Large intestine (tissue), 3 donors: ENCODE measurements around the gene KCNH2. TPM values are rescaled to one million over a fixed set of nuclear protein-coding genes. Genes with fewer than 3 reads are reported as not detected.
A peak's percentile ranks its signal among the peaks of the same experiment; 100 is the strongest.

Experiments used
- DNase-seq, 2 donors: peaks; one replicate each; pipeline versions ENCODE4 v3.0.0 to v3.0.0-alpha.2; 2013
- H3K27ac ChIP-seq: one replicate; pipeline ENCODE4 v1.5.1; 2013; ENCODE audit warnings: low read length
- H3K27me3 ChIP-seq: 2 replicates; pipeline ENCODE4 v1.6.1; 2013; ENCODE audit warnings: low read length; ENCODE audit not compliant: control insufficient read depth, insufficient read depth
- H3K36me3 ChIP-seq: 2 replicates; pipeline ENCODE4 v1.6.1; 2013; ENCODE audit warnings: low read length; ENCODE audit not compliant: control insufficient read depth, insufficient read depth
- H3K4me1 ChIP-seq: one replicate; pipeline ENCODE4 v1.6.1; 2013; ENCODE audit warnings: low read length; ENCODE audit not compliant: control insufficient read depth, insufficient read depth
- H3K4me3 ChIP-seq: one replicate; pipeline ENCODE4 v1.5.1; 2013; ENCODE audit warnings: low read length
- H3K9me3 ChIP-seq: one replicate; pipeline ENCODE4 v1.6.1; 2013; ENCODE audit warnings: mild to moderate bottlenecking, low read depth, low read length, moderate library complexity; ENCODE audit not compliant: control insufficient read depth
- WGBS: methylation state at CpG from one replicate; pipeline ENCODE4 v1.1.5; 2013; ENCODE audit warnings: low lambda C conversion rate; ENCODE audit not compliant: insufficient coverage; 5-methylcytosine and 5-hydroxymethylcytosine counted together
- polyA plus RNA-seq: library from polyadenylated mRNA; unstranded; fragments of 120-200 nt; gene quantifications from one replicate; pipeline ENCODE4 v1.2.1, GENCODE V29; 2013

The KCNH2 gene
- polyA plus RNA-seq, 1 donor = 8.1 TPM

DNA sequence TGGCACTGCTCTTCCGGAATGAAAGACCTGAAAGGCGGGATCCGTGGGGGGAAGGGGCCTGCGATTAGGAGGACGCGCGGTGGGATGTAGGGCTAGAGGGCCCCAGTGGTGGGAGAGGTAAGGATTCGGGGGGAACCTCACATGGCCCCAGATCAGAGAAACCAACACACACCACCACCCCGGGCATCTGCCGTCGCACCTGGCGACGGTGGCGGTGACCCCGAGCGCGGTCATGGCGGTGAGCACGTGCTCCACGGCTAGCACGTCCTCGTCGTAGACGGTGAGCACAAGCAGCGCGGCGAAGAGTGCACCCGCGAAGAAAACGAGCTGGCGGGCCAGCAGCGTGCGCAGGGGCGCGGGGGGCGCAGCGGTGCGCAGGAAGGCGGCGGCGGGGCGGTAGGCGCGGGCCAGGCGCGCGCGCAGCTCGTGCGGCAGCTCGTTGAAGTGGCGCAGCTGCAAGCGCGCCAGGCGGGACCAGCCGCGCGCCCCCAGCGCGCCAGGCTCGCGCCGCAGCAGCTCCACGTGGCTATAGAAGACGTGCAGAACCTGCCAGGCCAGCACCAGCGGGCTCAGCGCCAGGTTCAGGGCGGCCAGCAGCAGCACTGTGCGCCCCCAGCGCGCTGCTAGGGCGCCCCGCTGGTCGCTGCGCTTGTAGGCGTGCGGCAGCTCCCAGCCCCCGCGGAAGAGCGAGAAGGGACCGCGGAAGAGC, 40.5 kb upstream of the KCNH2 start:
- DNase-seq = peak; percentile 57 to 67
- H3K27me3 ChIP-seq = peaks cover 45% of the 10 kb centered on the region
- no peak overlapping the region for H3K4me3 ChIP-seq
- H3K9me3 ChIP-seq = peaks cover 9% of the 10 kb centered on the region
- no peak overlapping the region for H3K27ac ChIP-seq
- H3K4me1 ChIP-seq = peaks cover 16% of the 10 kb centered on the region
- no CpG with 5 or more reads among the region's 82 CpGs for WGBS
- no peaks in the 10 kb centered on the region for H3K36me3 ChIP-seq

DNA sequence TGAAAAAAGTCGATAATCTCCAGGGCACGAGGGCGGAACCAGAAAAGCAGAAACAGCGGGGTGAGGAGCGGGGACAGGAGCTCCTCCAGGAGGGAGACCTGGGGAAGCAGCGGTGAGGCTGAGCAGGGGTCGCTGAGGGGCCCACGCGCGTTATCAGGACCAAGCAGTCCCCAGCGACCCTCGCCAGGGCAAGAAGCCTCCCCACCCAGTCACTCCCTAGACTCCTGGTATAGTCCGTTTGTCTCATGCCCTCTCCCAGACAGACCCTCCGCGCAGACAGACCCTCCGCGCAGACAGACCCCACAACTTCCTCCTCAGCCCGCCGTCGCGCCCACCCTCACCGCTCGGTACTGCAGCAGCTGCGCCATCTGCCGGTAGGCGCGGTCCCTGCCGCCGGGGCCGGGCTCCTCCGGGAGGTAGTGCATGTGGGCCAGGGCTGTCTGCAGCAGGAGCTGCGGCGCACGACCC, 39.9 kb upstream of the KCNH2 start:
- H3K4me1 ChIP-seq = peaks cover 21% of the 10 kb centered on the region
- H3K36me3 ChIP-seq = no peaks in the 10 kb centered on the region
- WGBS = no CpG with 5 or more reads among the region's 34 CpGs
- DNase-seq = peak; percentile 59 to 61
- H3K4me3 ChIP-seq = no peak overlapping the region
- no peak overlapping the region for H3K27ac ChIP-seq
- H3K27me3 ChIP-seq = peaks cover 45% of the 10 kb centered on the region
- H3K9me3 ChIP-seq = peaks cover 9% of the 10 kb centered on the region

DNA sequence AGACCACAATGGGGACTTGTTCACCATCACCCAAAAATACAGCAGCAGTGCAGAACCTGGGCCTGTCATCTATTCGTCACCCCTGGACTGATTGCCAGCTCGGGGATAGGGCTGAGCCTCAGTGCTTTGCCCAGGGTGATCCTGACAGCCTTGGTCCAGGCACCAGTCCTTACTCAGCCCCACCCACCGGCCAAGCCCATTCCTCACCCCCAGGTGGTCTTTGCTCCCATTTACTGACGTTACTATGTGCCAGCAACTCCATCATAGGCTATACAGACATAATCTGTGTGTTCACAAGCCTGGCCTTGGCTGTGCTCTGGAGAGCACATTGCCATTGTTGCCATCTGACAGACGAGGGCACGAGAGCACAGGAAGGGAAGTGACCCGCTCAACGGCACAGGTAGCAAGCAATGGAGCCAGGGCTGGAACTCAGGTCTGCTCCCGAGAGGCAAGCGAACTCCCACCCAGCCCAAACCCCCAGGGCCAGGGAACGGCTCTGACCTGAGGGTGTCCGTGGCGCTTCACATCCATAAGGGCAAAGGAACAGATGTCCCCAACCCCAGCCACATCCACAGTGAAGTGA, 39.3 kb upstream of the KCNH2 start:
- no CpG with 5 or more reads among the region's 13 CpGs for WGBS
- Histone ChIP-seq H3K4me3 (no peak overlapping the region), H3K27ac (no peak overlapping the region), H3K9me3 (peaks cover 9% of the 10 kb centered on the region), H3K36me3 (no peaks in the 10 kb centered on the region), H3K27me3 (peaks cover 45% of the 10 kb centered on the region), H3K4me1 (peaks cover 26% of the 10 kb centered on the region)
- no peak for DNase-seq

DNA sequence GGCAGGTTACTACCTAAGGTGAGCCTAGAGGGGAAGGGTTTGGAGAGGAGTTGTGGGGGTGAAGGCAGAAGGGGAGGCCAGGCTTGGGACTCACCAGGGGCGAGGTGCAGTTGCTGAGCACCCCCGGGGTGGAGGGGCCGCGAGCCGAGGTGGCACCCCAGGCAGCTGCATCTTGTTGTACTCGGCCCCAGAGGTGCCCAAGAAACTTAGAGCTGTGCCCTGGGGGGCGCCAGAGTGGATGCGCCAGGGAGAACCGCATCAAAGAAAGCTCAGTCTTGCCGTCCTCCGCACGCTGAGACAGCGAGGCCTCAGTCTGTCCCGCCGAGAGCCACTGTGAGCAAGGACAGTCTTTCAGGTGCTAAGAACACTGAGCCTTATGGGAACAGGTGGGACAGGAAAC, 38.8 kb upstream of the KCNH2 start:
- H3K36me3 ChIP-seq = no peaks in the 10 kb centered on the region
- H3K9me3 ChIP-seq = peaks cover 9% of the 10 kb centered on the region
- DNase-seq = no peak
- peaks cover 45% of the 10 kb centered on the region for H3K27me3 ChIP-seq
- no peak overlapping the region for H3K4me3 ChIP-seq
- H3K4me1 ChIP-seq = peaks cover 31% of the 10 kb centered on the region
- no peak overlapping the region for H3K27ac ChIP-seq
- WGBS = no CpG with 5 or more reads among the region's 15 CpGs

DNA sequence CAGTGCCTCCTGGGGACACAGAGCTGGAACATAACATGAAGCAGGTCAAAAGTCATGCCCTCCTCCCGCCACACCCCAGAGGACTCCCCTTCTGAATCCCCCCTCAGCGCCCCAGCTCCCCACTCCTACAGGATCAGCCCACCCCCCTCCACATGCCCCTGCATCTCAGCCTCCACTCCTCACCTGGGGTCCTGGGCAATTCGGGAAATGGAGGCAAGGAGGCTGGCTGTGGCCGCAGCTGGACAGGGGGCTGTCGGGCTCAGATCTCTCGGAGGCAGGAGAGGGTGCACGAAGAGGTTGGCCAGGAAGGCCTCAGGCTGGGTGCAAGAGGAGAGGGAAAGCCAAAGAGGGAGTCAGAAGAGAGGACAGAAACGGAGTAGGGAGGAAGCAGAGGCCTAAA, 38.4 kb upstream of the KCNH2 start:
- peaks cover 31% of the 10 kb centered on the region for H3K4me1 ChIP-seq
- peaks cover 9% of the 10 kb centered on the region for H3K9me3 ChIP-seq
- H3K4me3 ChIP-seq = no peak overlapping the region
- no CpG with 5 or more reads among the region's 8 CpGs for WGBS
- H3K27me3 ChIP-seq = peaks cover 45% of the 10 kb centered on the region
- H3K27ac ChIP-seq = no peak overlapping the region
- H3K36me3 ChIP-seq = no peaks in the 10 kb centered on the region
- no peak for DNase-seq

DNA sequence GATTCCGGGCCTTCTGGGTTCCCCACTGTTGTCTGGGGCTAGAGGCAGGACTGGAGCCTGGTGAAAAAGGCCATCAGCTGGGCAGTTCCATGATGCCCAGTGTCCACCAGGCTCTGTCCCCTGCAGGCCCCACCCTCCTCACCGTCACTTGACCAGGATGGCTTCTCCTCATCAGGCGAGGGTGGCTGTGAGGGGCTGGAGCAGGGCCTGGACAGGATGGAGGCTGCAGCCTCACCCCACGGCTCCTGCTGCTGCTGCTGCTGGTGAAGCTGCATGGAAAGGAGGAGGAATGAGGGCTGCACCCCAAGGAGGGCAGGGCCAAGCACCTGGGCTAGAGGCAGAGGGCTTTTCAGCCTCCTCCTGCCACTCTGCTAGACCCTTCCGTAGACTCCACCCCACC, 37.8 kb upstream of the KCNH2 start:
- Histone ChIP-seq H3K9me3 (peaks cover 9% of the 10 kb centered on the region), H3K27ac (no peak overlapping the region), H3K4me1 (peaks cover 33% of the 10 kb centered on the region), H3K36me3 (no peaks in the 10 kb centered on the region), H3K27me3 (peaks cover 41% of the 10 kb centered on the region), H3K4me3 (no peak overlapping the region)
- no peak for DNase-seq
- no CpG with 5 or more reads among the region's 5 CpGs for WGBS

DNA sequence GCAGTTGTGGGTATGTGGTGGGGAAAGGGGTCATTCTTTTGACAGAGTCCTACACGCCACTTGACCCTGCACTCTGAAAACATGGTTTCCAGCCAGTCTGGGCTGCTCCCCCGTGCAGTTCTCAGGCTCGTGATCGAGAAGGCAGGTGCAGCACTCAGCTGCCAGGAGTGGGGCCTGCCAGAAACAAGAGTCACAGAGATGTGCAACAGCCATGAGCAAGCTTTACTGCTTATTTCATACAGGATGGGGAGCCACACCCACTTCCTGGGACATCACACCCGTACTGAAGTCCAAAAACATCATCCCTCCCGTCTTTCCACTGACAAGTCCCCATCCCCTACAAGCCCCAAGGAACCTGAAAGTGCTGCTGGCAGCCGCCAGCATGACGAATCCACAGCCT, 36.8 kb upstream of the KCNH2 start:
- DNase-seq = no peak
- no CpG with 5 or more reads among the region's 8 CpGs for WGBS
- peaks cover 9% of the 10 kb centered on the region for H3K9me3 ChIP-seq
- no peak overlapping the region for H3K4me3 ChIP-seq
- peaks cover 44% of the 10 kb centered on the region for H3K4me1 ChIP-seq
- no peak overlapping the region for H3K27ac ChIP-seq
- no peaks in the 10 kb centered on the region for H3K36me3 ChIP-seq
- H3K27me3 ChIP-seq = peaks cover 31% of the 10 kb centered on the region

DNA sequence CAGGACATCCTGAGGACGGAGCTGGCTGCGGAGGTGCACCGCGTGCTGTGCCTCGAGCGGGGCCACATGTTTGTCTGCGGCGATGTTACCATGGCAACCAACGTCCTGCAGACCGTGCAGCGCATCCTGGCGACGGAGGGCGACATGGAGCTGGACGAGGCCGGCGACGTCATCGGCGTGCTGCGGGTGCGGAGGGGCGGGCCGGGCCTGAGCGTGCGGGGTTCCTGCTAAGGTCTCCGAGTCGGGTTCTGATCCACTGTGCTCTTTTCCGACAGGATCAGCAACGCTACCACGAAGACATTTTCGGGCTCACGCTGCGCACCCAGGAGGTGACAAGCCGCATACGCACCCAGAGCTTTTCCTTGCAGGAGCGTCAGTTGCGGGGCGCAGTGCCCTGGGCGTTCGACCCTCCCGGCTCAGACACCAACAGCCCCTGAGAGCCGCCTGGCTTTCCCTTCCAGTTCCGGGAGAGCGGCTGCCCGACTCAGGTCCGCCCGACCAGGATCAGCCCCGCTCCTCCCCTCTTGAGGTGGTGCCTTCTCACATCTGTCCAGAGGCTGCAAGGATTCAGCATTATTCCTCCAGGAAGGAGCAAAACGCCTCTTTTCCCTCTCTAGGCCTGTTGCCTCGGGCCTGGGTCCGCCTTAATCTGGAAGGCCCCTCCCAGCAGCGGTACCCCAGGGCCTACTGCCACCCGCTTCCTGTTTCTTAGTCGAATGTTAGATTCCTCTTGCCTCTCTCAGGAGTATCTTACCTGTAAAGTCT, 35.8 kb upstream of the KCNH2 start:
- DNase-seq = peak; percentile 84 to 87
- Histone ChIP-seq H3K4me3 (peak overlapping the region; percentile 41), H3K36me3 (no peaks in the 10 kb centered on the region), H3K27ac (no peak overlapping the region), H3K4me1 (peaks cover 50% of the 10 kb centered on the region), H3K9me3 (peaks cover 6% of the 10 kb centered on the region), H3K27me3 (peaks cover 21% of the 10 kb centered on the region)
- no CpG with 5 or more reads among the region's 55 CpGs for WGBS

DNA sequence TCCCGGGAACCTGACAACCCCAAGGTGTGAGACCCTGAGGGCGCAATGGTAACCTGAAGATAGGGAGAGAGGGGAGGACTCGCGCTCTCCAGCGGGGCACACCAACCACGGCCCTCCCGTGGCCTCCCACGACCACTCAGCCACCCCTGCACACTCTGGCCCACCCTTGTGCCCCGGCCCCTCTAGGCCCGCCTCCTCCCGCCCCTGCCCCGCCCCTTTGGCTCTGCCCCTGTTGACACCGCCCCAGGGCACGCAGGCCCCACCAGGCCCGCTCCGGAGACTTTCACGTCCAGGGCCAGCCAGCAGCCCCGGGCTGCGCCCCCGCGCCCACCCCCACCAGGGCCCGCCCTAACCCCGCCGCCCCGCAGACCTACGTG, 35.2 kb upstream of the KCNH2 start:
- Histone ChIP-seq H3K36me3 (no peaks in the 10 kb centered on the region), H3K4me3 (peak overlapping the region; percentile 15), H3K4me1 (peaks cover 51% of the 10 kb centered on the region), H3K27ac (peak overlapping the region; percentile 70), H3K27me3 (peaks cover 16% of the 10 kb centered on the region), H3K9me3 (peaks cover 7% of the 10 kb centered on the region)
- DNase-seq = no peak
- no CpG with 5 or more reads among the region's 26 CpGs for WGBS

DNA sequence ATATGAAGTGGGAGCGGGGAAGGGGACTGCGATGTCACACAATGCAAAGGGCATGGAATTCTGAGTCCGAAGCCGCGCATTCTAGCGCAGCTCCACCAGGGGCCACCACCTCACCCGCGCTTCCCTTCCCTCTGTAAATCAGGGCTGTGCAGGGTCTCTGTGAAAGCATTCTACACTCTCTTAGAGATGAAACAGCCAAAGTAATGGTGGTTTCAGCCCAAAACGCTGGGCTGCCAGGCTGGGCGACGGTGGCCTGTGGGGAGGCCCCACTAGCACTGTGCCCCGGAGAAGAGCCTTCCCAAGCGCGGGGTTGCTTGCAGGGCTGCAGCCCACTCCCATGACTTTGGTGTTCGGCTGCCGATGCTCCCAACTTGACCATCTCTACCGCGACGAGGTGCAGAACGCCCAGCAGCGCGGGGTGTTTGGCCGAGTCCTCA, 34.8 kb upstream of the KCNH2 start:
- peak; percentile 44 to 67 for DNase-seq
- Histone ChIP-seq H3K9me3 (peaks cover 4% of the 10 kb centered on the region), H3K4me1 (peaks cover 51% of the 10 kb centered on the region), H3K4me3 (peak overlapping the region; percentile 15), H3K27ac (peak overlapping the region; percentile 70), H3K36me3 (no peaks in the 10 kb centered on the region), H3K27me3 (peaks cover 12% of the 10 kb centered on the region)
- WGBS = no CpG with 5 or more reads among the region's 23 CpGs
